ENCODE data around the gene THUMPD1.
A peak's percentile ranks its signal among the peaks of the same experiment; 100 is the strongest.

The THUMPD1 gene

GRCh38 chr16:20689668-20690067 is 52.0 kb downstream of the THUMPD1 start:
- no peak for DNase-seq

- peak; percentile 35 for DNase-seq
Measured at GRCh38 chr16:20683812-20684211, 57.8 kb downstream of the THUMPD1 start.

Data from hematopoietic multipotent progenitor cell treated with erythropoietin and hydrocortisone succinate and interleukin-3 and kit ligand, for 4 days (in vitro differentiated cells).